Measurements from ENCODE around the gene DMXL1.
A peak's percentile ranks its signal among the peaks of the same experiment; 100 is the strongest.

The DMXL1 gene

GRCh38 chr5:119079318-119079921 is 8.5 kb downstream of the DMXL1 start:
- H3K27ac ChIP-seq (ENCODE audit: insufficient read depth in 1 of 2, low read depth in 1 of 2, low read length in 2 of 2, poor library complexity in 1 of 2, severe bottlenecking in 2 of 2), result no peak overlapping the region
- no peak overlapping the region for H3K4me3 ChIP-seq (ENCODE audit: control insufficient read depth in 1 of 7, extremely low read depth in 1 of 7, insufficient read depth in 4 of 7, low read depth in 2 of 7, low read length in 6 of 7)
- H3K36me3 ChIP-seq (ENCODE audit: control insufficient read depth in 4 of 4, insufficient read depth in 4 of 4, low read length in 3 of 4), result no peaks in the 10 kb centered on the region
- 73% methylated on average over 3 of the region's 3 CpGs for WGBS (ENCODE audit: insufficient coverage)
- H3K4me1 ChIP-seq (ENCODE audit: control extremely low read depth in 1 of 4, control insufficient read depth in 4 of 4, insufficient read depth in 4 of 4, low read length in 3 of 4), result peaks cover 0 to 5% (median 2%) of the 10 kb centered on the region in 4 experiments
- CTCF ChIA-PET, result interaction anchor here (2.1 to 2.5 kb wide), 2 partner anchors 8 to 30 kb away, joined by 5 to 7 read pairs; partner anchors contain the start of gene DMXL1
- H3K9me3 ChIP-seq (ENCODE audit: control extremely low read depth in 1 of 5, control insufficient read depth in 4 of 5, insufficient read depth in 2 of 5, low read depth in 1 of 5, low read length in 4 of 5), result no peaks in the 10 kb centered on the region
- POLR2A ChIA-PET, result interaction anchor here (1.1 kb wide), 1 partner anchor 189 kb away, joined by 3 read pairs; no protein-coding TSS in a partner anchor
- DNase-seq, result peak in 2 of 3 donors; percentile 60 to 69
- H3K27me3 ChIP-seq (replicated peaks in 2 of 5; ENCODE audit: control insufficient read depth in 4 of 5, insufficient read depth in 5 of 5, low read length in 4 of 5), result no peaks in the 10 kb centered on the region

DNA sequence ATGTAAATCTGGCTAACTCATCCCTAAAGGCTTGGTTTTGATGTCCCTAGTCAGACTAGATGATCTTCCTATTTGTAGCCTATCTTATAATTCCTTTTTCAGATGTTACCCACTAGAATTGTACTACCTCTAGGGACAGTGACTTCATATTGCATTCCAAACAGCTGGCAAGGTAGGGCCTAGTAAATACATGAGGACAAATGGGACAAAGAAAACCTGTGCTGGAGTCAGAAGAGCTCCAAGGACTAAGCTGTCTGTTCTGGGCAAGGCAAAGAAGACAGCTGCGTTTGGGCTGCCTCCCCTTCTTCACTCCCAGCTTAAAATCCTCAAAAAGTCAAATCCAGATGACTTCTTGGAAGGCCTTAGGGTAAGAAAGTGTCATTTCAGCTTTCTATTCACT is 10.0 kb downstream of the DMXL1 start:
- Histone ChIP-seq H3K4me3 (ENCODE audit: control insufficient read depth in 1 of 7, extremely low read depth in 1 of 7, insufficient read depth in 4 of 7, low read depth in 2 of 7, low read length in 6 of 7) (no peak overlapping the region), H3K9me3 (ENCODE audit: control extremely low read depth in 1 of 5, control insufficient read depth in 4 of 5, insufficient read depth in 2 of 5, low read depth in 1 of 5, low read length in 4 of 5) (peaks cover 0 to 2% (median 0%) of the 10 kb centered on the region in 5 experiments), H3K4me1 (ENCODE audit: control extremely low read depth in 1 of 4, control insufficient read depth in 4 of 4, insufficient read depth in 4 of 4, low read length in 3 of 4) (peaks cover 0 to 5% (median 0%) of the 10 kb centered on the region in 4 experiments), H3K36me3 (ENCODE audit: control insufficient read depth in 4 of 4, insufficient read depth in 4 of 4, low read length in 3 of 4) (peaks cover 0 to 3% (median 0%) of the 10 kb centered on the region in 4 experiments), H3K27me3 (replicated peaks in 2 of 5; ENCODE audit: control insufficient read depth in 4 of 5, insufficient read depth in 5 of 5, low read length in 4 of 5) (no peaks in the 10 kb centered on the region), H3K27ac (ENCODE audit: insufficient read depth in 1 of 2, low read depth in 1 of 2, low read length in 2 of 2, poor library complexity in 1 of 2, severe bottlenecking in 2 of 2) (no peak overlapping the region)
- 100% methylated on average over 1 of the region's 1 CpG for whole genome bisulfite sequencing (ENCODE audit: insufficient coverage)
- DNase-seq, result no peak
- ChIA-PET CTCF (interaction anchor here (2.5 kb wide), 1 partner anchor 32 kb away, joined by 7 read pairs; no protein-coding TSS in a partner anchor), POLR2A (no interaction called here)

DNA sequence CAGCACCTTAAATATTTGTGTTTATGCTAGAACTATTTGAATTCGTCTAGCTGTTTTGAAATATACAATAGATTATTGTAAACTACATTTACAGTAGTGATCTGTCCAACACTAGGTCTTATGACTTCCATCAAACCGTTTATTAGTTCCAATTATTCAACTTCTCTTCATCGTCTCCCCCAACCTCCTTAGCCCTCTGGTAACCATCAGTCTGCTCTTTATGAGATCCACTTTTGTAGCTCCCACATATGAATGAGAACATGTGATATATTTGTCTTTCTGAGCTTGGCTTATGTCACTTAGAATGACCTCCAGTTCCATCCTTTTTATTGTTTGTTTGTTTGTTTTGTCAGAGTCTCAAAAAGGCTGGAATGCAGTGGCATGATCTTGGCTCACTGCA is 11.8 kb downstream of the DMXL1 start:
- no peak overlapping the region for H3K27ac ChIP-seq (ENCODE audit: insufficient read depth in 1 of 2, low read depth in 1 of 2, low read length in 2 of 2, poor library complexity in 1 of 2, severe bottlenecking in 2 of 2)
- POLR2A ChIA-PET, result no interaction called here

GRCh38 chr5:119083679-119084078 is 12.8 kb downstream of the DMXL1 start:
- H3K9me3 ChIP-seq (ENCODE audit: control extremely low read depth in 1 of 5, control insufficient read depth in 4 of 5, insufficient read depth in 2 of 5, low read depth in 1 of 5, low read length in 4 of 5), result peaks cover 0 to 7% (median 4%) of the 10 kb centered on the region in 5 experiments
- WGBS (ENCODE audit: insufficient coverage), result no CpG with 5 or more reads among the region's 3 CpGs
- ChIA-PET POLR2A (no interaction called here), CTCF (interaction anchor here (1.4 kb wide), 1 partner anchor 96 kb away, joined by 4 read pairs; the partner anchor contains the start of gene DTWD2)
- no peaks in the 10 kb centered on the region for H3K27me3 ChIP-seq (replicated peaks in 2 of 5; ENCODE audit: control insufficient read depth in 4 of 5, insufficient read depth in 5 of 5, low read length in 4 of 5)
- no peak for DNase-seq
- no peak overlapping the region for H3K4me3 ChIP-seq (ENCODE audit: control insufficient read depth in 1 of 7, extremely low read depth in 1 of 7, insufficient read depth in 4 of 7, low read depth in 2 of 7, low read length in 6 of 7)
- peaks cover 0 to 5% (median 0%) of the 10 kb centered on the region in 4 experiments for H3K4me1 ChIP-seq (ENCODE audit: control extremely low read depth in 1 of 4, control insufficient read depth in 4 of 4, insufficient read depth in 4 of 4, low read length in 3 of 4)
- peaks cover 0 to 5% (median under 1%) of the 10 kb centered on the region in 4 experiments for H3K36me3 ChIP-seq (ENCODE audit: control insufficient read depth in 4 of 4, insufficient read depth in 4 of 4, low read length in 3 of 4)
- H3K27ac ChIP-seq (ENCODE audit: insufficient read depth in 1 of 2, low read depth in 1 of 2, low read length in 2 of 2, poor library complexity in 1 of 2, severe bottlenecking in 2 of 2), result no peak overlapping the region

More for the DNA sequence above, 11.8 kb downstream of the DMXL1 start:
- Histone ChIP-seq H3K36me3 (ENCODE audit: control insufficient read depth in 4 of 4, insufficient read depth in 4 of 4, low read length in 3 of 4) (peaks cover 0 to 5% (median under 1%) of the 10 kb centered on the region in 4 experiments), H3K4me1 (ENCODE audit: control extremely low read depth in 1 of 4, control insufficient read depth in 4 of 4, insufficient read depth in 4 of 4, low read length in 3 of 4) (peaks cover 0 to 5% (median 0%) of the 10 kb centered on the region in 4 experiments), H3K4me3 (ENCODE audit: control insufficient read depth in 1 of 7, extremely low read depth in 1 of 7, insufficient read depth in 4 of 7, low read depth in 2 of 7, low read length in 6 of 7) (no peak overlapping the region), H3K27me3 (replicated peaks in 2 of 5; ENCODE audit: control insufficient read depth in 4 of 5, insufficient read depth in 5 of 5, low read length in 4 of 5) (no peaks in the 10 kb centered on the region), H3K9me3 (ENCODE audit: control extremely low read depth in 1 of 5, control insufficient read depth in 4 of 5, insufficient read depth in 2 of 5, low read depth in 1 of 5, low read length in 4 of 5) (peaks cover 0 to 7% (median 3%) of the 10 kb centered on the region in 5 experiments)
- no CpG with 5 or more reads among the region's 3 CpGs for WGBS (ENCODE audit: insufficient coverage)
- CTCF ChIA-PET, result interaction anchor here (1.3 to 1.4 kb wide), 2 partner anchors 95 to 326 kb away, joined by 3 to 4 read pairs; partner anchors contain the start of gene DTWD2
- no peak for DNase-seq

DNA sequence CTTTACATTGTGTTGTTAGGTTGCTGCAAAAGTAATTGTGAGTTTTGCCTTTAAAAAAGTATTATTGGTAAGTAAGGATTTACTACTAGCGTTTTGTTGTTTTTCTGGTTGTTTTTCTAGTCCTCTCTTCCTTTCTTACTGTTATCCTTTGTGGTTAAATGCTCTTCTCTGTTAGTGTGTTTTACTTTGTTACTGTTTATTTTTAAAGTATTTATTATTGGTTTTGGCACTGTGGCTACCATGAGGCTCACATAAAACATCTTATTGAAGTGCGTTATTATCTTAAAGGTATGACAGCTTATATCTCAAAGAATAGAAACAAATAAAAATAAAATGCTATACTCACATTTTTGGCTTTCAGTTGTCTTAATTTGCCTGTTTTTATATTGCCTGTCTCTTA is 17.6 kb downstream of the DMXL1 start:
- DNase-seq, result no peak
- Histone ChIP-seq H3K27ac (ENCODE audit: insufficient read depth in 1 of 2, low read depth in 1 of 2, low read length in 2 of 2, poor library complexity in 1 of 2, severe bottlenecking in 2 of 2) (no peak overlapping the region), H3K36me3 (ENCODE audit: control insufficient read depth in 4 of 4, insufficient read depth in 4 of 4, low read length in 3 of 4) (peaks cover 0 to 8% (median 6%) of the 10 kb centered on the region in 4 experiments), H3K4me3 (ENCODE audit: control insufficient read depth in 1 of 7, extremely low read depth in 1 of 7, insufficient read depth in 4 of 7, low read depth in 2 of 7, low read length in 6 of 7) (no peak overlapping the region), H3K27me3 (replicated peaks in 2 of 5; ENCODE audit: control insufficient read depth in 4 of 5, insufficient read depth in 5 of 5, low read length in 4 of 5) (no peaks in the 10 kb centered on the region), H3K9me3 (ENCODE audit: control extremely low read depth in 1 of 5, control insufficient read depth in 4 of 5, insufficient read depth in 2 of 5, low read depth in 1 of 5, low read length in 4 of 5) (peaks cover 4 to 21% (median 6%) of the 10 kb centered on the region in 5 experiments), H3K4me1 (ENCODE audit: control extremely low read depth in 1 of 4, control insufficient read depth in 4 of 4, insufficient read depth in 4 of 4, low read length in 3 of 4) (no peaks in the 10 kb centered on the region)
- CTCF ChIA-PET, result interaction anchor here (1.1 kb wide), 1 partner anchor 14 kb away, joined by 3 read pairs; no protein-coding TSS in a partner anchor
- no CpG with 5 or more reads among the region's 2 CpGs for WGBS (ENCODE audit: insufficient coverage)
- POLR2A ChIA-PET, result no interaction called here

DNA sequence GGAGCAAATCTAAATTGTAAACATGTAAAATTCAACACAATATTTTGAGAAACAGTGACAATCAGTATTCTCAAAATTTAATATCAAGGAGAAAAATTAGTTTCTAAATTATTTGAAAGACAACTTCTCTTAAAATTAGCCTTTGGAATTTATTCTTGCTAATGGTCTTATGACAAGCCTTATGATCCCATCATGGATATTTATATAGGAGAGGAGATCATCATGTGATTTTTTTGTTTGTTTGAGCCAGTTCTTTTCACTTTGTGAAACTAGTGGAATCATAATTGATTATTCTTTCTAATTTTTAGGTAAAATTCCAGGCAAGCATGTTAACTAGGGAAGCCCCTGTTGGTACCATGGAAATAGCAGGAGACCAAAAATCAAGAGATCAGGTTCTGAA is 24.7 kb downstream of the DMXL1 start:
- H3K4me1 ChIP-seq (ENCODE audit: control extremely low read depth in 1 of 4, control insufficient read depth in 4 of 4, insufficient read depth in 4 of 4, low read length in 3 of 4), result no peaks in the 10 kb centered on the region
- no peak overlapping the region for H3K27ac ChIP-seq (ENCODE audit: insufficient read depth in 1 of 2, low read depth in 1 of 2, low read length in 2 of 2, poor library complexity in 1 of 2, severe bottlenecking in 2 of 2)
- H3K9me3 ChIP-seq (ENCODE audit: control extremely low read depth in 1 of 5, control insufficient read depth in 4 of 5, insufficient read depth in 2 of 5, low read depth in 1 of 5, low read length in 4 of 5), result peaks cover 3 to 25% (median 12%) of the 10 kb centered on the region in 5 experiments
- H3K36me3 ChIP-seq (ENCODE audit: control insufficient read depth in 4 of 4, insufficient read depth in 4 of 4, low read length in 3 of 4), result peaks cover 2 to 27% (median 12%) of the 10 kb centered on the region in 4 experiments
- H3K27me3 ChIP-seq (replicated peaks in 2 of 5; ENCODE audit: control insufficient read depth in 4 of 5, insufficient read depth in 5 of 5, low read length in 4 of 5), result no peaks in the 10 kb centered on the region
- CTCF ChIA-PET, result no interaction called here
- no peak overlapping the region for H3K4me3 ChIP-seq (ENCODE audit: control insufficient read depth in 1 of 7, extremely low read depth in 1 of 7, insufficient read depth in 4 of 7, low read depth in 2 of 7, low read length in 6 of 7)
- POLR2A ChIA-PET, result no interaction called here
- no peak for DNase-seq

GRCh38 chr5:119105971-119106370 is 35.1 kb downstream of the DMXL1 start:
- no peak overlapping the region for H3K4me3 ChIP-seq (ENCODE audit: control insufficient read depth in 1 of 7, extremely low read depth in 1 of 7, insufficient read depth in 4 of 7, low read depth in 2 of 7, low read length in 6 of 7)
- no peaks in the 10 kb centered on the region for H3K27me3 ChIP-seq (replicated peaks in 2 of 5; ENCODE audit: control insufficient read depth in 4 of 5, insufficient read depth in 5 of 5, low read length in 4 of 5)
- CTCF ChIA-PET, result no interaction called here
- no peak for DNase-seq
- peaks cover 0 to 18% (median 10%) of the 10 kb centered on the region in 4 experiments for H3K36me3 ChIP-seq (ENCODE audit: control insufficient read depth in 4 of 4, insufficient read depth in 4 of 4, low read length in 3 of 4)
- H3K27ac ChIP-seq (ENCODE audit: insufficient read depth in 1 of 2, low read depth in 1 of 2, low read length in 2 of 2, poor library complexity in 1 of 2, severe bottlenecking in 2 of 2), result no peak overlapping the region
- H3K4me1 ChIP-seq (ENCODE audit: control extremely low read depth in 1 of 4, control insufficient read depth in 4 of 4, insufficient read depth in 4 of 4, low read length in 3 of 4), result no peaks in the 10 kb centered on the region
- POLR2A ChIA-PET, result no interaction called here
- H3K9me3 ChIP-seq (ENCODE audit: control extremely low read depth in 1 of 5, control insufficient read depth in 4 of 5, insufficient read depth in 2 of 5, low read depth in 1 of 5, low read length in 4 of 5), result no peaks in the 10 kb centered on the region

All from common myeloid progenitor, CD34-positive (primary cell).